Calu3 (cell line): Measurements from ENCODE around the gene ARHGAP32. TPM values are rescaled to one million over a fixed set of nuclear protein-coding genes. Genes with fewer than 3 reads are reported as not detected.

ENCODE experiments used
- BruUV-seq: library from RNA; stranded (reverse); fragments of 400-500 nt; replicated peaks from 2 replicates; lab custom pipeline; 2021; lab: Mats Ljungman, UMichigan
- CTCF ChIA-PET: fragments of 300-600 bp; sonication (Branson Sonifier 250); formaldehyde crosslinking; loops from one replicate; lab custom pipeline; 2022; ENCODE audit warnings: antibody characterized with exemption; lab: Charles Lee
- DNase-seq: peaks from one replicate; pipeline ENCODE4 v3.0.0; 2022
- H3K27ac Mint-ChIP-seq: one replicate; pipeline ENCODE4 v1.8.0; 2022; ENCODE audit warnings: mixed read lengths; ENCODE audit not compliant: unreplicated experiment
- H3K27me3 Mint-ChIP-seq: one replicate; pipeline ENCODE4 v1.8.0; 2022; ENCODE audit warnings: mixed read lengths; ENCODE audit not compliant: unreplicated experiment
- H3K36me3 Mint-ChIP-seq: one replicate; pipeline ENCODE4 v1.8.0; 2022; ENCODE audit warnings: mild to moderate bottlenecking, moderate library complexity, mixed read lengths; ENCODE audit not compliant: insufficient read depth, unreplicated experiment
- H3K4me1 Mint-ChIP-seq: one replicate; pipeline ENCODE4 v1.8.0; 2022; ENCODE audit warnings: mild to moderate bottlenecking, low read depth, mixed read lengths; ENCODE audit not compliant: unreplicated experiment
- H3K4me3 Mint-ChIP-seq: one replicate; pipeline ENCODE4 v1.8.0; 2022; ENCODE audit warnings: mild to moderate bottlenecking, low read depth, moderate library complexity, mixed read lengths; ENCODE audit not compliant: unreplicated experiment
- H3K9me3 Mint-ChIP-seq: one replicate; pipeline ENCODE4 v1.8.0; 2022; ENCODE audit warnings: low read depth, mixed read lengths; ENCODE audit not compliant: unreplicated experiment
- CTCF ChIP-seq: fragments of 200-600 bp; IDR thresholded peaks from one replicate; pipeline ENCODE4 v1.8.0; 2022; ENCODE audit warnings: antibody characterized with exemption; ENCODE audit not compliant: unreplicated experiment
- intact Hi-C: fragments of 100-400 bp; cut with micrococcal nuclease; formaldehyde crosslinking; loops from one replicate; pipeline ENCODE4 v1.10.0; 2022; ENCODE audit not compliant: unreplicated experiment
- total RNA-seq: library from RNA; stranded (reverse); gene quantifications from 2 replicates; pipeline ENCODE4 v1.2.3, GENCODE V29; 2022

Gene ARHGAP32
- total RNA-seq, 1 experiment from 2014 or later = 40.1 TPM

GRCh38 chr11:129048911-129049310 is 143.2 kb downstream of the ARHGAP32 start:
- Mint-ChIP-seq H3K27me3 (no peaks in the 10 kb centered on the region), H3K27ac (no peak overlapping the region), H3K9me3 (no peaks in the 10 kb centered on the region), H3K36me3 (peaks cover 4% of the 10 kb centered on the region), H3K4me1 (no peaks in the 10 kb centered on the region), H3K4me3 (no peak overlapping the region)
- intact Hi-C loops = no loop called here
- CTCF ChIA-PET = no interaction called here
- DNase-seq = no peak
- no TSS peak for BruUV-seq
- TF ChIP-seq CTCF = no peak

- Mint-ChIP-seq H3K36me3 (peaks cover 4% of the 10 kb centered on the region), H3K9me3 (no peaks in the 10 kb centered on the region), H3K4me3 (no peak overlapping the region), H3K27ac (no peak overlapping the region), H3K4me1 (no peaks in the 10 kb centered on the region), H3K27me3 (no peaks in the 10 kb centered on the region)
- TF ChIP-seq CTCF = no peak
- CTCF ChIA-PET = no interaction called here
- no peak for DNase-seq
- no TSS peak for BruUV-seq
- intact Hi-C loops = no loop called here
These were observed 147.0 kb downstream of the ARHGAP32 start for GRCh38 chr11:129045150-129045549.

GRCh38 chr11:129042503-129042902 is 149.6 kb downstream of the ARHGAP32 start:
- no peaks in the 10 kb centered on the region for H3K9me3 Mint-ChIP-seq
- H3K4me1 Mint-ChIP-seq = no peaks in the 10 kb centered on the region
- H3K4me3 Mint-ChIP-seq = no peak overlapping the region
- CTCF ChIA-PET = no interaction called here
- intact Hi-C loops = no loop called here
- no peak for TF ChIP-seq CTCF
- H3K27ac Mint-ChIP-seq = no peak overlapping the region
- DNase-seq = no peak
- H3K36me3 Mint-ChIP-seq = peaks cover 8% of the 10 kb centered on the region
- no peaks in the 10 kb centered on the region for H3K27me3 Mint-ChIP-seq
- no TSS peak for BruUV-seq

- Mint-ChIP-seq H3K27ac (no peak overlapping the region), H3K27me3 (no peaks in the 10 kb centered on the region), H3K4me1 (no peaks in the 10 kb centered on the region), H3K4me3 (no peak overlapping the region), H3K36me3 (peaks cover 5% of the 10 kb centered on the region), H3K9me3 (no peaks in the 10 kb centered on the region)
- no peak for DNase-seq
- no peak for TF ChIP-seq CTCF
- CTCF ChIA-PET = no interaction called here
- intact Hi-C loops = no loop called here
- BruUV-seq = no TSS peak
These were observed 150.5 kb downstream of the ARHGAP32 start for GRCh38 chr11:129041611-129042018.
